HG02885 (cell line): ENCODE measurements around the gene LSS.
"Not testable (repeated sequence)": the region's sequence is repeated elsewhere in the genome, so short reads cannot be mapped to it uniquely, and the experiment has no call there.

Experiments used
- ATAC-seq: cut with Tn5 transposase; IDR thresholded peaks from one replicate; pipeline ENCODE4 v1.9.1; 2021; ENCODE audit warnings: mild to moderate bottlenecking; ENCODE audit not compliant: unreplicated experiment, poor library complexity

Gene LSS

DNA sequence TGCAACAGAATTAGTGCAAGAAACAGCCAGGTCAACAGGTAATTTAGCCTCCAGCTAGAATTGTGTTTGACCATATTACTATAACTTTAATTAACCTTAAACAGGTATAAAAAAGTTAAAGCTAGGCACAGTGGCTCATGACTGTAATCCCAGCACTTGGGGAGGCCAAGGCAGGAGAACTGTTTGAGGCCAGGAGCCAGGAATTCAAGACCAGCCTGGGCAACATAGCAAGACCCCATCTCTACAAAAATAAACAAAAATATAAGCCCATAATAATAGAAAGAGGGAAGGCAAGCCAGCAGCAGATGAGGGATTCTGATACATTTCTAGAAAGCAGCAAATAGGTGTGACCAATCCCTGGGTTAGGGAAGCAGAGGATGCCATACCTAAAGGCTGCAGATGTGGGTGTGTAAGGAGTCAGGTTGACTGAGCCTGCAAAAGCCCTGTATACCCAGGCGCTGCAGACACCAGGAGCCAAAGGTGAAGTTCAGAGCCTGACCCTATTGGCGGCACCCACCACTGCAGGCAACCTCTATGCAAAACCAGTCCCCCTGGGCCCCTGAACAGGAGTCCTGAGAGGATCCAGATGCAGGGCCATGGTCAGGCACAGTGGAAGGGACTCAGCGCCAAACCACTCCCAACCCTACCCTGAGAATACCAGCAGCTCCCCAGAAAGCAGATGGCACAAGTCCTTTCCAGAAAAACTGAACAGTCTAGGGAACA lies 19.3 kb upstream of the LSS start:
- no peak for ATAC-seq

DNA sequence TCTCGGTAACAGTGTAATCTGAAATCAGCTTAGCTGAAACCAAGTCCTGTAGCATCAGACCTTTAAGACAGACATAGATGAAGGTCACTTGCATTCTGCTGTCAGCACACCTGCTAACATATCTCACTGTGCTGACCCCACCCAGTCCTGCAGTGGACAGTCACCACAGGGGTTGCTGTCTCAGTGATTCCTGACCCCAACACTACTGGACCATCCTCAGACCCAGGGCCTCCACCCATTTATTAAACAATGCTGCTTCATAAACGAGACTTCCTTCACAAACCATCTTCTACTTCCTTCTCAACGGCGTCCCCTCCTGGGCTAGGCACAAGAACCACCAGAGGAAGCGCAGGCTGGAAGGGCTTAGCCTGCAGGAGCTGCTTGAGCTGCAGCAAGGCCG lies 17.8 kb upstream of the LSS start:
- no peak for ATAC-seq

- ATAC-seq = no peak
Measured at GRCh38 chr21:46245213-46245915, 16.8 kb upstream of the LSS start.

DNA sequence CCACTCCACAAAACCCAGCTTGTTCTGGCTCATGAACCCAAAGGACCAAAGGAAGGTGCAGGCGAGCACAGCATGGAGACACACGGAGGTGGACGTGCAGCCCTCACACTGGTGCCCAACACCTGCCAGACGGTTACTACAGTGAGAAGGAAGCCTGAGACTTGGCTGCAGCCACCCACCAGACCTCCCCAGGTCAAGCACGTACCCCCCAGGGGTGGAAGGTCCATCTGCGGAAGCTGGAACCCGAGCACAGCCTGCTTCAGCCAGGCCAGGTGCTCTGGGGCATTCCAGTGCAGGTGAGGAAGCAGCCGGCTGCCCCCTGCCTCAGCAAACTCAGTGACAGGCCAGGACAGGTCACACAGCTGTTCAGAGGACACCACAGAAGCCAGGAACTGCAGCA lies 16.0 kb upstream of the LSS start:
- no peak for ATAC-seq

- no peak for ATAC-seq
Measured at GRCh38 chr21:46243960-46244361, 15.4 kb upstream of the LSS start.

- ATAC-seq = no peak
Measured at GRCh38 chr21:46243325-46243724, 14.8 kb upstream of the LSS start.

DNA sequence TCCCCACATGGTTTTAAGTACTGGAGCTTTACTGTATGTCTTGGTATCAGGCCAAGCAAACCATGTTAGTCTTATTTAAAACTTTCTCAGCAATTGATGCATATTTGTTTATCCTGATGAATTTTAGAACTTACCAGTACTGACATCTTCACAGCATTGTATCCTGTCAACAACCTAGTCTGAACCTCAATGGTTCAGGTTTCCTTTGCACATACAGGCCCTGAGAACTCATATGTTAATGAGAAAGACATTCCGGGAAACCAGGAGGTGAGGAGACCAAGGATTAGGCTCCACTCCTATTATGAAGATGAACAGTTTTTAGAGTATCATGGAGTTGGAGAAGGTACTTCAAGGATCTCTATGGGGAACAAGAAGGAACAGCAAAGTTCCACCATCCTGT lies 13.0 kb upstream of the LSS start:
- ATAC-seq = not testable (repeated sequence)

DNA sequence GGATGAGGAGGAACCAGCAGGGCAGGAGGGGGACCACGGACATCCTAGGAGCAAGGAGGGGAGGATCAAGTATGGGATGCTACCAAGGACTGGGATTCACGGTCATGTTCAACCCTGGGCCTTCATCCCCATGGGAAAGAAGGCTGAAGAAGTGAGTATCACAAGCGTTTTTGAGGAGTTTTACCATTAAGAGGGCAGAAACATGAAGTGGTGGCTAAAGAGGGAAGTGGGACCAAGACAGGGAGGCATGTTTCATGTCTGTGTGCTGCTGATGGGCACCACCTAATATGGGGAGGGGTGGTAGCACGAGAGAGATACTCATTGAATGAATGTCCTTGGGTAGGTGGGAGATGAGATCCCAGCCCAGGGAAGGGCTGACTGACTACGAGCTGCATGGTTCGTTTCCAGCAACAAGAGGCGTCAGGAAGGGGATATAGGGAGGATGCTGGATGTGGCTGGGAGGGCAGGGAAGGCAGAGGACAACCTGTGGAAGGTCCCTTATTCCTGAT lies 11.3 kb upstream of the LSS start:
- ATAC-seq = no peak

DNA sequence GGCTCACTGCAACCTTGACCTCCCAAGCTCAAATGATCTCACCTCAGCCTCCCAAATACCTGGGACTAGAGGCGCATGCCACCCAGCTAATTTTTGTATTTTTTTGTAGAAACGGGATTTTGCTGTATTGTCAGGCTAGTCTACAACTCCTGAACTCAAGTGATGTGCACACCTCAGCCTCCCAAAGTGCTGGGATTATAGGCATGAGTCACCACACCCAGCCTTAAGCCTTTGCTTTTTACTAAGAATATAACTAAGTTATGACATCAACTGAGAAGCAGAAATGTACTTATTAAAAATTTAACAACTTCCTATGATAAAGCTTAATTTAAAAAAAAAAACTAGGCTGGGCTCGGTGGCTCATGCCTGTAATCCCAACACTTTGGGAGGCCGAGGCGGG lies 8.9 kb upstream of the LSS start:
- no peak for ATAC-seq

DNA sequence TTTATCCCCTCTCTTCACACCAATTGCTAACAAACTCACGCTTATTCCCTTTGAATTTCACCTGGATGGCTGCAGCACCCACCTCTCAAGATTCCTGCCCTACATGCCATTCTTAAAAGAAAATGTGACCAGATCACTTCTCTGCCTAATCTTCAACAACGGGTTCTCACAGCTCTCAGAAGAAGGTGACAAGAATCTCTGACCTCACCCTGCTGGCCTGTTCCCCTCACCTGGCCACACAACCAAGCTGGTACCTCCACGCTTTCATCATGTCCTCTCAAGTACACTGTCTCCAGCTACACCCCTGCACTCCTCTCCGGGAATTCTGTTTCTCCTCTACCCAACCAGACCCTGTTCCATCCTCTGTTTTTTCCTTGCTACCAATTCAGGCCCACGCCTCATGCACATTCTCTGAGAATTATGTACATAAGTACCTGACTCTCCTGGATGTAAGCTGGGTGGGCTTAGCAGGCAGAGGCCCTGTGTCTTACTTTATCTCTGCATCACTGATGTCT lies 5.9 kb upstream of the LSS start:
- no peak for ATAC-seq

DNA sequence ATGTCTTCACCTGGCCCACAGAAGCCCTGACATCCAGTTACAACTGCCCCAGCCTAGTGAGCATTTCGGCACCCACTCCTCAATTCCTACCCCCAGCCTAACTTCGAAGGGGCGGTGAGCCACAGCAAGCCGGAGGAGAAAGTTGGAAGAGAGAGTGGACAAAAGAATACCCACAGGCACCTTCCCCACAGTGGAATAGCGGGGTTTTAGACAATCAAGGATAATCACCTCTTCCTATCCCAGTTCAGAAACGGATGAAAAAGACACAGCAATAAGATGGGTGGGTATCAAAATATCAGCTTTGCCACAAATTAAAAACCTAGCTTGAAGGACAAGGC lies 1.3 kb upstream of the LSS start:
- no peak for ATAC-seq

- ATAC-seq = peak; percentile 26
Measured at GRCh38 chr21:46229133-46229922, 754 bp upstream of the LSS start.

DNA sequence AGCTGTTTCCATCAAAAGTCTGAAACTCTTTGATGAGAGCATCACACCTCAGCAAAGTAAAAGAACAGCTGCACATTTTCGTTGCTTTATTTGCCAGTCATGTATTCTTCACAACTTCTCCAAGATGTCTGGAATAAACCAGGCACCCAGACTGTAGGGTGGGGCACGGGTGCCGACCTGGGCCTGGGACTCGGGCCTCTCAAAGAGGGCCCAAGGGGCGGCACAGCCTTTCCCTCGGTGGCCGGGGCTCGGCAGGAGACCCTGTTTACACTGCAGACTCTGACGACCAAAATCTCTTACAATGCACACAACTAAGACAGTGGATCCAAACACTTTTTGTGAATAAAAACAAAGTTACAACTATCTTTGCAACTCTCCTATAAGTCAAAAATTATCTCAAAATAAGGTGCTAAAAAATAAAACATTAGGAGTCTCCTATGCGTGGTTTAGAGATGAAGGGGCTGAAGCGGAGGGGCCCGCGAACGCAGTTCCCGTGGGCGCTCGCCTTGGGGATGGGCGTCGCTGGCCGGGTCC lies 696 bp downstream of the LSS start:
- ATAC-seq = no peak

DNA sequence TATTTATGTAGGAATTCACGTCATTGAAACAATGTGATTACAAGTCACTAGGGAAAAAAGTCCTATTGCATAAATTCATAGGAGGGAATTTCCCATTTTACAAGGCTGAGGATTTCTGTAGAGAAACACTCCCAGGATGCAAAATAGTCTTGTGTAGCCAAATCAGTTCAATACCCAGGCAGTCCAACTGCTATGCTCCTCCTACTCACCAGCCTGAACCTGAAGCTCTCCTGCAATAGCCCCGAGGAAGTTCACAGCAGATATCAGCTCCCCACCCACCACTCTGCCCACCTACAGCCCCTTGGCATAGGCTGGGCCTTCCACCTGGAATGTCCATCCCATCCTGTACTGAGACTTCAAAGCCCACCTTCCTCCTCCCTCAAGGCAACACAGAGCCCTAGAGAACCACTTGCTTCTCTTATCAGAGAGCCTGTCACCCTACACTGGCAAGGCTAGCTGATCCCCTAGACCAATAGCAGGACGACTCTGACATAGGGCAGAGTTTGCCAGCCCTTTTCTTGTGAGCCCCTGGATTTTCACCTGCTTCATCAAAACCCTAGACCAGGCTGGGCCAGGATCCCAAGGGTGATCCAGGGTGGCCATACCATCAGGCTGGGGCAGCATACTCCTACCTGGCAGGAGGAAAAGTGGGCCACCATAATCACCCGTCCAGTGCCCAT lies 1.5 kb downstream of the LSS start:
- ATAC-seq = no peak

GRCh38 chr21:46226146-46226545 lies 2.4 kb downstream of the LSS start:
- ATAC-seq = no peak

DNA sequence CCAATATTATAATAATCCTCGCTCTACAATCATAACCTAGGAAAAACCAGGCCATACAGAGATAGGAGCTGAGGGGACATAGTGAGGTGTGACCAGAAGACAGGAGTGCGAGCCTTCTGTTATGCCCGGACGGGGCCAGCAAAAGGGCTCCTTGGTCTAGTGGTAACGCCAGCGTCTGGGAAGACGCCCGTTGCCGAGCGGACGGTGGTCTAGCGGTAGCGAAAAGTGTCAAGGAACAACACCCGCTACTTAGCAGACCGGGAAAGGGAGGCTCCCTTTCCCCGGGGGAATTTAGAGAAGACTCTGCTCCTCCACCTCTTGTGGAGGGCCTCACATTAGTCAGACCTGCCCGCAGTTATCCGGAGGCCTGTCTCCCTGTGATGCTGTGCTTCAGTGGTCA lies 4.9 kb downstream of the LSS start:
- ATAC-seq = not testable (repeated sequence)

GRCh38 chr21:46223217-46223616 lies 5.4 kb downstream of the LSS start:
- ATAC-seq = no peak

GRCh38 chr21:46222436-46223116 lies 6.0 kb downstream of the LSS start:
- ATAC-seq = no peak

DNA sequence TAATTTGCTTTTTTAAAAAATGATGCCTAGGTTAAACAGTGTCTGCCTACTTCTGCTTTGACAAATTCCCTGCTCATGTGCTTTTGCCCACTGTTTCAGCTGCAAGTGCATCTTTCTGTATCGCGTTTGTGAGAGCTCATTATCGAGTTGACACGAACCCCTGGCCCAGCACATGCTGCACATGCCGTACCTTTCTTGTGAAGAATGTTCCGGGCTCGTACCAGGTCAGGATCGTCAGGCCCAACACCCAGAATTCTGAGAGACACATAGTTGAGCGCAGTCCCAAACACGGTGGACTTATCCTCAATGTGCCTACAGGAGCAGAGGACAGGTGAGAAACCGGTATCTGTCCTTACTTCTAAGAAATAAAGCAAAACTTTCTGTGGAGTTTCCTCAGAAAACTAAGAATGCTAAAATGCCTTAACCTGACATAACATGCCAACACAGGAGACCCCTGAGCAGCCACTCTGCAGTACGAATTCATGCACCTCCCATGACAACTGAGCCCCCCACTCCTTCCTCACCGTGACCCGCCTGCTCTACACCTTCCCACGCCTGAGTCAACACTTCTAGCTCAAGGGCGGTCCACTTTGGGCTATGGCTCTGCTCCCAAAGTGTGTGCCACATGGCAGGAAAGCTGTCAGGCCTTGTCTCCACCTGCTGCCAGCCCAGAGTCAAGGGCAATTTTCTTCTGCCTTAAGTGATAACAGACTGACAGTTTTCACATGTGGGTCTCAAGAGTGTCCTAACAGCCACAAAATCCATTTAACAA lies 6.7 kb downstream of the LSS start:
- ATAC-seq = no peak
